Measurements from ENCODE around the gene PPP2R2C. TPM values are rescaled to one million over a fixed set of nuclear protein-coding genes. Genes with fewer than 3 reads are reported as not detected.

Gene PPP2R2C
- polyA plus RNA-seq, 1 of the 3 experiments (the other 2 are of a cell fraction): 0.21 TPM

- no peak overlapping the region for H3K27ac ChIP-seq (ENCODE audit: low read depth in 2 of 2, low read length in 1 of 2)
- H3K36me3 ChIP-seq (replicated peaks in 1 of 2; ENCODE audit: control insufficient read depth in 1 of 2, insufficient read depth in 2 of 2, low read length in 1 of 2): no peaks in the 10 kb centered on the region
- ChIA-PET POLR2A (no interaction called here), CTCF (interaction anchor here (0.7 to 2.0 kb wide), 3 partner anchors 79 to 218 kb away, joined by 3 to 5 read pairs (median 3); no protein-coding TSS in a partner anchor)
- H3F3A ChIP-seq (replicated peaks; ENCODE audit: insufficient read depth): no peaks in the 10 kb centered on the region
- WGBS (ENCODE audit: low lambda C conversion rate): 50% methylated on average over 1 of the region's 1 CpG
- peaks cover 13% of the 10 kb centered on the region for H3K27me3 ChIP-seq (ENCODE audit: insufficient read depth)
- H3K4me2 ChIP-seq: no peak overlapping the region
- H3K9me2 ChIP-seq: no peaks in the 10 kb centered on the region
- H3K4me3 ChIP-seq (ENCODE audit: low read depth in 2 of 2, low read length in 1 of 2): no peak overlapping the region
- no peak overlapping the region for H3K9ac ChIP-seq
- H3K79me2 ChIP-seq (ENCODE audit: insufficient read depth): no peaks in the 10 kb centered on the region
- TF ChIP-seq RFX5 (IDR thresholded peaks at IDR 0.05; ENCODE audit: low read length) (no peak), RAD21 (IDR thresholded peaks at IDR 0.05; ENCODE audit: low read length) (no peak), CHD2 (IDR thresholded peaks at IDR 0.05; ENCODE audit: low read length, partially characterized antibody) (no peak), GABPA (IDR thresholded peaks at IDR 0.05; ENCODE audit: low read depth) (no peak), SMC3 (IDR thresholded peaks at IDR 0.05; ENCODE audit: low read depth, low read length) (no peak), NFIC (IDR thresholded peaks at IDR 0.05; ENCODE audit: borderline replicate concordance) (no peak), USF2 (IDR thresholded peaks at IDR 0.05; ENCODE audit: borderline replicate concordance, low read depth, low read length) (no peak), SIN3A (IDR thresholded peaks at IDR 0.05; ENCODE audit: borderline replicate concordance, low read depth, low read length) (no peak), IRF3 (IDR thresholded peaks at IDR 0.05; ENCODE audit: low read depth, low read length) (no peak), RXRA (IDR thresholded peaks at IDR 0.05; ENCODE audit: borderline replicate concordance, low read depth) (no peak), TAF1 (IDR thresholded peaks at IDR 0.05; ENCODE audit: borderline replicate concordance, low read depth, low read length) (no peak), ZBTB33 (IDR thresholded peaks at IDR 0.05; ENCODE audit: borderline replicate concordance, low read depth) (no peak)
- no peak for DNase-seq
- peaks cover 0 to 7% of the 10 kb centered on the region in 2 experiments; a peak in 1 of 4 replicates for H3K4me1 ChIP-seq (ENCODE audit: control insufficient read depth in 1 of 2, insufficient read depth in 2 of 2, low read depth in 1 of 2, low read length in 1 of 2)
- no peaks in the 10 kb centered on the region for H4K20me1 ChIP-seq (ENCODE audit: insufficient read depth)
- no peak overlapping the region for H2AFZ ChIP-seq (ENCODE audit: low read depth)
- H3K9me3 ChIP-seq: no peaks in the 10 kb centered on the region
Observed at GRCh38 chr4:6468376-6468775, 4.0 kb downstream of the PPP2R2C start.

- no peak overlapping the region for H3K4me2 ChIP-seq
- no peaks in the 10 kb centered on the region for H3F3A ChIP-seq (replicated peaks; ENCODE audit: insufficient read depth)
- peaks cover 13% of the 10 kb centered on the region for H3K27me3 ChIP-seq (ENCODE audit: insufficient read depth)
- WGBS (ENCODE audit: low lambda C conversion rate): 39% methylated on average over 6 of the region's 6 CpGs
- H4K20me1 ChIP-seq (ENCODE audit: insufficient read depth): no peaks in the 10 kb centered on the region
- H3K9me2 ChIP-seq: no peaks in the 10 kb centered on the region
- no peak overlapping the region for H3K9ac ChIP-seq
- H3K4me3 ChIP-seq (ENCODE audit: low read depth in 2 of 2, low read length in 1 of 2): no peak overlapping the region
- no peaks in the 10 kb centered on the region for H3K36me3 ChIP-seq (replicated peaks in 1 of 2; ENCODE audit: control insufficient read depth in 1 of 2, insufficient read depth in 2 of 2, low read length in 1 of 2)
- no peaks in the 10 kb centered on the region for H3K79me2 ChIP-seq (ENCODE audit: insufficient read depth)
- no peak for DNase-seq
- H3K9me3 ChIP-seq: no peaks in the 10 kb centered on the region
- H3K27ac ChIP-seq (ENCODE audit: low read depth in 2 of 2, low read length in 1 of 2): no peak overlapping the region
- H2AFZ ChIP-seq (ENCODE audit: low read depth): no peak overlapping the region
- CTCF ChIA-PET: interaction anchor here (1.0 to 2.0 kb wide), 2 partner anchors 140 to 217 kb away, joined by 3 to 5 read pairs; no protein-coding TSS in a partner anchor
- H3K4me1 ChIP-seq (ENCODE audit: control insufficient read depth in 1 of 2, insufficient read depth in 2 of 2, low read depth in 1 of 2, low read length in 1 of 2): peaks cover 0 to 7% of the 10 kb centered on the region in 2 experiments; a peak in 1 of 4 replicates
- POLR2A ChIA-PET: no interaction called here
- TF ChIP-seq ELF1 (IDR thresholded peaks at IDR 0.05): no peak
- TF ChIP-seq MXI1 (IDR thresholded peaks at IDR 0.05; ENCODE audit: low read depth, low read length): no peak
- no peak for TF ChIP-seq JUND (IDR thresholded peaks at IDR 0.05)
- TF ChIP-seq USF2 (IDR thresholded peaks at IDR 0.05; ENCODE audit: borderline replicate concordance, low read depth, low read length): no peak
- TF ChIP-seq CHD2 (IDR thresholded peaks at IDR 0.05; ENCODE audit: low read length, partially characterized antibody): no peak
- TF ChIP-seq CTCF (IDR thresholded peaks at IDR 0.05): no peak
- TF ChIP-seq ZBTB33 (IDR thresholded peaks at IDR 0.05; ENCODE audit: borderline replicate concordance, low read depth): no peak
- TF ChIP-seq TAF1 (IDR thresholded peaks at IDR 0.05; ENCODE audit: borderline replicate concordance, low read depth, low read length): no peak
- no peak for TF ChIP-seq SIN3A (IDR thresholded peaks at IDR 0.05; ENCODE audit: borderline replicate concordance, low read depth, low read length)
- TF ChIP-seq MAX (IDR thresholded peaks at IDR 0.05; ENCODE audit: low read depth): no peak
Observed at GRCh38 chr4:6467600-6467999, 4.8 kb downstream of the PPP2R2C start.

Measured in SK-N-SH (cell line).